Right kidney (tissue), 1 donor: Measurements from ENCODE around the gene CAB39.

Experiments
- DNase-seq: peaks from one replicate; pipeline ENCODE4 v3.0.0-alpha.2; 2016

The CAB39 gene

GRCh38 chr2:230783101-230783500 is 70.5 kb downstream of the CAB39 start:
- no peak for DNase-seq

DNA sequence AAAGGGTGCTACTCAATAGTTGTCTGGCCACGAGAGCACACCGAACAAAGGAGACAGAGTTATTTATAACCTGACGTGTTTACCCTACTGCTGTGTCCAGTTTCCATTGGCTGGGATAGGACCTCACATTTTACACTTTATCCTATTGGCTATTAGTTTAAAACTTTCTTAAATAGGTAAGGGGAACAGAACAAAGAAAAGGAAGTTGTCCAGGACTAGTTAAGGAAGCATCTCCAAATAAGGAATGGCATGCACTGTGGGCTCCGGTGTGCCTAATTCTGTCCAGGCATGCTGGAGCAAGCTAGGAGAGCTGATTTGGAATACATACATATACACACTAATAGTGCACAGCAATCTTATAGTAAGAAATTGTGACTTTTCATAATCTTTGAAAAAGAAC is 72.2 kb downstream of the CAB39 start:
- DNase-seq = no peak

GRCh38 chr2:230785346-230785745 is 72.7 kb downstream of the CAB39 start:
- DNase-seq = no peak

DNA sequence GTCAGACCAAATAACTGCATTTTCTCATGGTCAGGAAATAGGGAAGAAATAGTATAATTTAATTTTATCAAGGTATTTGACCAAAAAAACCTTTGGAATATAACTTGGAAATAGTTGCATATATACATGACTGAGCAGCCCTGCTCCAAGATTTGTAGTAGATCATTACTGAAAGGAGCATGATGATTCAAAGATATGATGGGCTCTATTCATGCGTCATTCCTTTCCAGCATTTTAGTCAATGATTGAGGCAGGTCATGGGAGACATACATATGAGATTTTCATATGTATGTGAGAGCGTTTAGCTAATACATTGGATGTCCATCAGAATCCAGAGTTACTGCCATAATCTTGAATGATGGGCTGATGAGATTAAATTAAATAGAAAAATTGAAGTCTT is 74.5 kb downstream of the CAB39 start:
- no peak for DNase-seq

DNA sequence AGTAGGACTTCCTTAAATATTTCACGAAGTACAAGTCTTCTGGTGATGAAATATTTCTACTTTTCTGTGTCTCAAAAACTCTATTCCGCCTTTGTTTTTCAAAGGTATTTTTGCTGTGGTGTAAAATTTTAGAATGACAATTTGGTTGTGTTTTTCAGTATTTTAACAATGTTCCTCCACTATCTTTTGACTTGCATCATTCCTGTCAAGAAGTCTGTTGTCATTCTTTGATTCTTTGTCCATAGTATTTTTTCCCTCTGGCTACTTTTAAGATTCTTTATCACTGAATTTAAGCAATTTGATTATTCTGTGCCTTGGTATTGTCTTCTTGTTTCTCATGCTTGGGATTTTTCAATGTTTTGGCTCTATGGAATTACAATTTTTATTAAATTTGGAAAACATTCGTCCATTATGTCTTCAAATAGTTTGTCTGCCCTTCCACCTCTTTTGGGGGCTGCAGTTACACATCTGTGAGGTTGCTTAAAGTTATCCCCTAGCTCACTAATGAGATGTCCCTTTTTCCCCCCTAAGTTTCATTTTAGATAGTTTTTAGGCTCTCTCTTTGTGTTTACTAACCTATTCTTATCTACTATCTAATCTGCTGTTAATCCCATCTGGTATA is 76.0 kb downstream of the CAB39 start:
- no peak for DNase-seq

GRCh38 chr2:230790981-230791380 is 78.3 kb downstream of the CAB39 start:
- no peak for DNase-seq

GRCh38 chr2:230793572-230794359 is 81.1 kb downstream of the CAB39 start:
- DNase-seq = no peak

GRCh38 chr2:230794497-230794896 is 81.9 kb downstream of the CAB39 start:
- no peak for DNase-seq

- no peak for DNase-seq
Observed at GRCh38 chr2:230795856-230796255, 83.2 kb downstream of the CAB39 start.

- DNase-seq = no peak
Observed at GRCh38 chr2:230796280-230796862, 83.7 kb downstream of the CAB39 start.

DNA sequence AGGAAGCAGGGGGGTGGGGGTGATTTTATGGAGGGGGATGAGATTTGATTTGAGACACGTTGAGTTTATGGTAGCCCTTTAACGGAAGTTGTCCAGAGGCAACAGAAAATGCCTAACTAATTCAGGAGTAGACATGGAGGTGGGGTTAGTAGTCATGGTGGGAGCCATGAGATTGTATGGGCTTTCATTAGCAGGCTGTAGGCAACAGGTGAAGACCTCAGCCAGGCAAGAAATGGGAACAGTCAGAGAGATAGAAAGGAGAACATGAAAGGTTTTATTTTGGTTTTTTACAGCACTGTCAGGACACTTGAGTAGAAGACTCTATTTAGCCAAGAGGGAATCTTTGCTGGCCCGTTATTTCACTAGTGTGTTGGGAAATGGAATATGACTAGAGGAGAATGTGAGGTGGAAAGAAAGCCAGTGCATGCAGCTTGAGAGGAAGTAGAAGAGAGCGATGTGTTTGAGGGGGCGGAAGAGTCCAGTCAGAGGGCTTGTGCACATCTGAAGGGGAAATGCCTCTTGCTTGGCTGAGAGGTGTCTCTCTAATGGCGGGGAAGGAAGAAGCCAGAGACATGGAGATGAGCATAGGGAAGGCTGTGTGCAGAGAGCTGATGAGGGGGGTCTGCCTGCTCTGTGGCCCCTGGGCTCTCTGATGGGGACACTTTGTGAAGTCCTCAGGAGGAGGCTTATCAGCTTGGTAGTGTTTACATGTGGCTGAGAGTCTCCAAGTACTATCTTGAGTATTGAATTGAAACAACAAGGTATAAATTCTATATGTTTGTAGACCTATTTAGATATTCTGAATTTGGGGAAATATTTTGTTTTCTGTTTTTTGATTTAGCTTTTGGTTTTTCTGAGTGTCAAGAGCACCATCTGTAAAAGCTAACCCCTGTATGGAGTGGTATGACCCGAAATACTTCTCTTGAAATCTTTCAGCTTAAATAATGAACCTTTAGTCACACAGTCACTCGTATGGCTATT is 85.2 kb downstream of the CAB39 start:
- no peak for DNase-seq

- DNase-seq = no peak
Observed at GRCh38 chr2:230798769-230799399, 86.2 kb downstream of the CAB39 start.

GRCh38 chr2:230805353-230806017 is 92.8 kb downstream of the CAB39 start:
- no peak for DNase-seq

DNA sequence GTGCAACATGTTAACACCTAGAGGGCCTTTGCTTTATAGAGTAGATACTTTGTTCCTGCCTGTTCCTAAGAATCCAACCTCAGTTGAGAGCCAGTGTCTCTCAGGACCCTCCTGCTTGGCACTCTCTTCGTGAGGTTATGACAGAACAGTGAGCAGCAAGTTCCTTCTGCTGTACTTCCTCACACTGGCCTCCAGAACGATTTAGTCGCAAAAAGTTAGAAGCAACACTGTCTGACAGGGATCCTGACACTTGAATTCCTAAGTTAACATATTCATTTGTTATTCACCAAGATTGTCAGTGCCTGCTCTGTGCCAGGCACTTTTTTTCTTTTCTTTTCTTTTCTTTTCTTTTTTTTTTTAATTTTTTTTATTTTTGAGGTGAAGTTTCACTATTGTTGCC is 95.1 kb downstream of the CAB39 start:
- DNase-seq = no peak

DNA sequence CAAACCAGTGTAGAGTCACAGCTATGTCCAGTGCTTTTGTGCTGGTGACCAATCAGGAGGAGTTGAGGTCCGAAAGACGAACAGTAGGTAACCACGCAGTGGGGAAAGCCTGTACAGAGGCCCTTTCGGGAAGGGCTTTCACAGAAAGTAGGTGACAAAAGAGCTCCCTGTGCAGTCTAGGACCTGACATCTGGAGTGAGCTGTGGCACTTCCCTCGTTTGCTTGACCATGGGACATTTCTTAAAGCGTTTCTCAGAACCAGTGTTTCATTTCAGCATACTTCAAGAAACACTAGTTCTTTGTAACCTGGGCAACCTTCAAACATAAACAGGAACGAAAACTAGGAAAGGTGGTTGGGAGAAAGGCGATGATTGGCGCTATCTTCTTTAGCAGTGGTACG is 96.4 kb downstream of the CAB39 start:
- DNase-seq = no peak

DNA sequence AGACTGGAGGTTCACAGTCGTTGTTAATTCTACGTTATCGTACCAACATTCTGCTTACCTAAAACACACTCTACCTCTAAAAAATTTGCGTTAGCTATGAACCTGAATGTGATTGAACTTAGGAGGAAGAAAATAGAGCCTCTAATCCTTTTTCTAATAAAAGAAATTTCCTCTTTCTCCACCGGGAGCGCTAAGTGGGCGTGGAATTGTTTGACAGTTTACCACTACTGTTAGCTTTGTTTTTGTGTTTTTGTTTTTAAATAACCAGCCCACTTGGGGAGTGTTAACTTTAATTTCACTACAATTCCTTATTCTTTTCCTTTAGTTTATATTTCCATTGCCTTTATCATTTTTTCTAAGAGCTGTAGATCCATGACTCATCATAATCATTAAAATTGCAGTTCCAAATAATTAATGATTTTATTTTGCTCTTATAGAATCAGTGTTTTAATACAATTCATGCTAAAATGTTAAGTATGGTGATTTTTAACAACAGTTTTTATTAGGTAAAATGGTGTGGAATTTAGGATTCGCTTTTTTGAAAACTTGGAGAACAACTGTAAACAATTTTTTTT is 97.1 kb downstream of the CAB39 start:
- no peak for DNase-seq

GRCh38 chr2:230811508-230811907 is 98.9 kb downstream of the CAB39 start:
- no peak for DNase-seq

DNA sequence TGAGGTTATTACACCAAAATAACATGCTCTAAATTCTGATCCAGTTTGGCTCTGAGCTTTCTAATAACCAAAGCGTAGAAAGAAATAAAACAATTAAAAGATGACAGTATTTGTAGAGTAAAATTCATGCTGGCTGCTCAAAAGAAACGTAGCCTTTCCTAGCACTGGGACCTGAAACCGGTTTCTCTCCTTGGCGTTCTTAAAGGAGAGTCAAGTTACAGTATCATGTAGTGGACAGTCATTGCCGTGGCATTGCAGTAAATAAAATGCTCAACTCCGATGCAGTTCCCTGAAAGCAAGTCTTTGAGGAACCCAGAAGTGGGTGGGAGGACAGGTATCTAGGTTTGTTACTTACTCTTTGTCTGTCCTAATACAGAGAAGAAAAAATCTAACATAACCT is 99.4 kb downstream of the CAB39 start:
- no peak for DNase-seq

GRCh38 chr2:230814616-230815015 is 102.0 kb downstream of the CAB39 start:
- DNase-seq = no peak

DNA sequence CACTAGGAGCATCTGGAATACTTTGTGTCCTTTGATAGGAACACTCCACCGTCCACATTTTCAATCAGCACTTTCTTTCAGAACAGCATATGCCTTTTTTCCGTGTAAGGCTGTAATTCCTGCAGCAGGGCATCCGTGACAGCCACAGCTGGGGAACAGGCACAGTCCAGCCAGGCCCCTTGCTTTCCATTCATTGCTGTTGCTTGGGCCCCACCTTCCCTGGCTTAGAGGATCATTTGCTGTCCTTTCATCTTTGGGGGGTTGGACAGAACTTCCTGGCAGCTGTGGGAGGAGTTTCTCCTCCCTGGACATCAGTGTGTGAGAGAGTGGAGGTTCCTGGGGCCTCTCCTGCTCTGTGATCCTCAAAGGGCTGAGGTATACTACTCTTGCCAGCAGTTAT is 102.4 kb downstream of the CAB39 start:
- DNase-seq = no peak

- DNase-seq = no peak
Observed at GRCh38 chr2:230816735-230817134, 104.1 kb downstream of the CAB39 start.
